Smooth muscle cell (in vitro differentiated cells): Measurements from ENCODE around the gene TEX35. TPM values are rescaled to one million over a fixed set of nuclear protein-coding genes. Genes with fewer than 3 reads are reported as not detected.
"Not testable (repeated sequence)": the region's sequence is repeated elsewhere in the genome, so short reads cannot be mapped to it uniquely, and the experiment has no call there.

Experiments
- DNase-seq: peaks from one replicate; lab custom pipeline; 2025; ENCODE audit not compliant: unreplicated experiment; lab: John Stamatoyannopoulos, UW
- H2AFZ ChIP-seq: fragments of 200-600 bp; sonication (generic); 2 replicates; pipeline ENCODE4 v1.6.0; 2016; ENCODE audit warnings: antibody characterized with exemption, low read depth, mild to moderate bottlenecking
- H3F3A ChIP-seq: fragments of 200-600 bp; sonication (generic); 2 replicates; pipeline ENCODE4 v1.6.0; 2017; ENCODE audit warnings: antibody characterized with exemption, low read depth
- H3K27ac ChIP-seq: fragments of 200-600 bp; sonication (generic); 2 replicates; pipeline ENCODE4 v1.5.1; 2016; ENCODE audit warnings: low read depth, mild to moderate bottlenecking
- H3K27me3 ChIP-seq: fragments of 200-600 bp; sonication (generic); 2 replicates; pipeline ENCODE4 v1.6.1; 2016; ENCODE audit warnings: low read depth, mild to moderate bottlenecking
- H3K36me3 ChIP-seq: fragments of 200-600 bp; sonication (generic); 2 replicates; pipeline ENCODE4 v1.5.1; 2016; ENCODE audit warnings: low read depth
- H3K4me1 ChIP-seq: fragments of 200-600 bp; sonication (generic); 2 replicates; pipeline ENCODE4 v1.5.1; 2016; ENCODE audit warnings: low read depth
- H3K4me2 ChIP-seq: fragments of 200-600 bp; sonication (generic); 2 replicates; pipeline ENCODE4 v1.6.0; 2016; ENCODE audit warnings: mild to moderate bottlenecking
- H3K4me3 ChIP-seq: fragments of 200-600 bp; sonication (generic); 2 replicates; pipeline ENCODE4 v1.5.1; 2016; ENCODE audit warnings: mild to moderate bottlenecking
- H3K79me2 ChIP-seq: fragments of 200-600 bp; sonication (generic); 2 replicates; pipeline ENCODE4 v1.6.0; 2016; ENCODE audit warnings: low read depth, mild to moderate bottlenecking
- H3K9ac ChIP-seq: fragments of 200-600 bp; sonication (generic); 2 replicates; pipeline ENCODE4 v1.6.0; 2016; ENCODE audit warnings: low read depth
- H3K9me3 ChIP-seq: fragments of 200-600 bp; sonication (generic); replicated peaks from 2 replicates; pipeline ENCODE4 v1.5.1; 2016; ENCODE audit warnings: low read depth
- H4K20me1 ChIP-seq: fragments of 200-600 bp; sonication (generic); 2 replicates; pipeline ENCODE4 v1.6.0; 2016; ENCODE audit warnings: low read depth
- WGBS: methylation state at CpG from one replicate; pipeline ENCODE4 v1.1.7; 2016; ENCODE audit warnings: low lambda C conversion rate; 5-methylcytosine and 5-hydroxymethylcytosine counted together
- polyA plus RNA-seq: library from polyadenylated mRNA; unstranded; fragments of >200 nt; fragmentation: Nextera tagmentation; extraction: Ambion mirVana; gene quantifications from 2 replicates; pipeline ENCODE4 v1.2.1, GENCODE V29; 2016
- total RNA-seq: library from RNA; depleted of rRNA; stranded (reverse); fragments of >200 nt; gene quantifications from 2 replicates; pipeline ENCODE4 v1.2.3, GENCODE V29; 2014
- TF ChIP-seq, protein P1 (sequence below): fragments of 200-600 bp; sonication (generic); IDR thresholded peaks from 2 replicates; pipeline ENCODE4 v1.5.1; 2017; ENCODE audit warnings: borderline replicate concordance, mild to moderate bottlenecking, antibody characterized with exemption; ENCODE audit not compliant: insufficient read depth, poor library complexity, severe bottlenecking

The TEX35 gene
- total and polyA plus RNA-seq, 2 experiments from 2014 or later: not detected

DNA sequence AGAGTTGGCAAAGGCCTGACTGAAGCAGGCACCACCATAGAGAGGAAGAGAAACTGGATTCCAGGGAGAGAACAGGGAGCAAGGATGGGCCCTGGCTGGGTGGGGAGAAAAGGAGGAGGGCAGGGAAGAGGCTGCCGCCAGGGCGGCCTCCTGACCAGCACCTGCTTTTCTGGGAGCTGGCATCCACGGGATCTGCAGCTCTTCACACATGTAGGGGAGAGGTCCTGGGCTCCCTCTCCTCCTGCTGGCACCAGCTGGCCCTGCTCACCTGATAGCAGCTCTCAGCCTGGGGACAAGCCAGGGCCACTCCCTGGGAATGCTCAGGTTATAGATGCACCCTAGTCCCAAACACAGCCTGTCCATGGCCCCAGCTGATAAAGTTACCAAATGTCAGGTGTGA is 39.9 kb downstream of the TEX35 start:
- no peaks in the 10 kb centered on the region for H3F3A ChIP-seq
- H3K9me3 ChIP-seq: no peaks in the 10 kb centered on the region
- no peak overlapping the region for H3K9ac ChIP-seq
- no peak overlapping the region for H2AFZ ChIP-seq
- no peak overlapping the region for H3K4me3 ChIP-seq
- 92% methylated on average over 3 of the region's 3 CpGs for WGBS
- H3K27me3 ChIP-seq: no peaks in the 10 kb centered on the region
- no peaks in the 10 kb centered on the region for H4K20me1 ChIP-seq
- H3K27ac ChIP-seq: no peak overlapping the region
- no peaks in the 10 kb centered on the region for H3K79me2 ChIP-seq
- no peaks in the 10 kb centered on the region for H3K36me3 ChIP-seq
- TF ChIP-seq, protein P1, sequence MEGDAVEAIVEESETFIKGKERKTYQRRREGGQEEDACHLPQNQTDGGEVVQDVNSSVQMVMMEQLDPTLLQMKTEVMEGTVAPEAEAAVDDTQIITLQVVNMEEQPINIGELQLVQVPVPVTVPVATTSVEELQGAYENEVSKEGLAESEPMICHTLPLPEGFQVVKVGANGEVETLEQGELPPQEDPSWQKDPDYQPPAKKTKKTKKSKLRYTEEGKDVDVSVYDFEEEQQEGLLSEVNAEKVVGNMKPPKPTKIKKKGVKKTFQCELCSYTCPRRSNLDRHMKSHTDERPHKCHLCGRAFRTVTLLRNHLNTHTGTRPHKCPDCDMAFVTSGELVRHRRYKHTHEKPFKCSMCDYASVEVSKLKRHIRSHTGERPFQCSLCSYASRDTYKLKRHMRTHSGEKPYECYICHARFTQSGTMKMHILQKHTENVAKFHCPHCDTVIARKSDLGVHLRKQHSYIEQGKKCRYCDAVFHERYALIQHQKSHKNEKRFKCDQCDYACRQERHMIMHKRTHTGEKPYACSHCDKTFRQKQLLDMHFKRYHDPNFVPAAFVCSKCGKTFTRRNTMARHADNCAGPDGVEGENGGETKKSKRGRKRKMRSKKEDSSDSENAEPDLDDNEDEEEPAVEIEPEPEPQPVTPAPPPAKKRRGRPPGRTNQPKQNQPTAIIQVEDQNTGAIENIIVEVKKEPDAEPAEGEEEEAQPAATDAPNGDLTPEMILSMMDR: no peak
- no peak for DNase-seq
- no peak overlapping the region for H3K4me2 ChIP-seq
- H3K4me1 ChIP-seq: no peaks in the 10 kb centered on the region

DNA sequence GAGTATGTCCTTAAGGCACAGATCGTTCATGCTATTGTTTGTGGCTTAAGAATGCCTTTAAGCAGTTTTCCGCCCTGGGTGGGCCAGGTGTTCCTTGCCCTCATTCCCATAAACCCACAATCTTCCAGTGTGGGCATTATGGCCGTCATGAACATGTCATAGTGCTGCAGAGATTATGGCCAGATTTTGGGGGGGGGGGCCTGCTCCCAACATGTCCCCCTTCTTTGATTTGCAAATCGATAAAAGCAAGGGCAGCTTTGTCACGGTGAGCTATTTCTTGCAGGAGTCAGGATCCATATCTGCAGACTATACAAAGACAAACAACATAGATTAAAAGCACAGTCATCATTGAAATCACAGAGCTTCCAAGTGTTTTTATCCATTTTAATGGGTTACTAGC is 41.4 kb downstream of the TEX35 start:
- not testable (repeated sequence) for H3K4me1 ChIP-seq, H3K27ac ChIP-seq, H3K4me3 ChIP-seq, H3K9ac ChIP-seq, H3F3A ChIP-seq, DNase-seq, H4K20me1 ChIP-seq, H2AFZ ChIP-seq, H3K4me2 ChIP-seq, H3K9me3 ChIP-seq, H3K79me2 ChIP-seq, H3K36me3 ChIP-seq, H3K27me3 ChIP-seq
- WGBS: 95% methylated on average over 5 of the region's 5 CpGs

DNA sequence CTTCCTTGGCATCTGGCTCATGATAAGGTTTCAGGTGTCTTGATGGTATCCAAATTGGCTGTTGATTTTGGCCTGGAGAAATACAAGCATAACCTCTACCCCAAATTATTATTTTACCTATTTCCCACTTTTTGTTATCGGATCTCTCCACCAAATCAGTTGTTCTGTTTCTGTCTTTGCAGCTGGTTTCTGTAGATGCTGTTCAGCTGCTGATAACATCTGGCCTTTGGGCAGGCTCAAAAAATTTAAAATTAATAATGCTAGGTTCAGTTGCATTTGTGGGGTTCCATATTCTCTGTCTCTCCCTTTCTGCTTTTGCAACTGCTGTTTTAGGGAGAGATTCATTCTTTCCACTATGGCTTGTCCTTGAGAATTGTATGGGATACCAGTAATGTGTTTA is 42.7 kb downstream of the TEX35 start:
- H3K4me1 ChIP-seq, H2AFZ ChIP-seq, H3K4me2 ChIP-seq, H3K27ac ChIP-seq, H3K9me3 ChIP-seq, H4K20me1 ChIP-seq, H3F3A ChIP-seq, H3K27me3 ChIP-seq, H3K79me2 ChIP-seq, H3K4me3 ChIP-seq, DNase-seq, H3K36me3 ChIP-seq, H3K9ac ChIP-seq: not testable (repeated sequence)
- 83% methylated on average over 1 of the region's 1 CpG for WGBS

DNA sequence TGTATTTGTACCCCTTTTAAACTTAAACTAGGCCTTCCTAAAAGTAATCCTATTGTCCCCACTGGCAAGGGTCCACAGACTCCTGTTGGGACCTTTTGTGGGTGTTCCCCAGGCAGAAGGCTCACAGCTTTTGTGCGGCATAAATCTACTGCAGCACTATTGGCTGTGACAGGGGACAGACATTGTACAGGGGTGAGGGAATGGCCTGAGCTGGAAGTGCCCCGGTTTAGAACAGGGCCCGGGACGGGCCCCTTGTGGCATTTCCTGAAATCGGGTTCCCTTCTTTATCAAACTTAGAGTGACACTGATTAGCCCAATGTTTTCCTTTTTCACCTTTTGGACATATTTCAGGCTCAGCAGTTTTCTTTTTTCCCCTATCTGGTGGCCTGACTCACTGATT is 45.9 kb downstream of the TEX35 start:
- not testable (repeated sequence) for H3K79me2 ChIP-seq, DNase-seq, H3K27me3 ChIP-seq, H3K4me3 ChIP-seq, H3F3A ChIP-seq, H4K20me1 ChIP-seq, H2AFZ ChIP-seq, H3K4me2 ChIP-seq, H3K36me3 ChIP-seq, H3K9me3 ChIP-seq, H3K4me1 ChIP-seq, H3K27ac ChIP-seq, H3K9ac ChIP-seq
- WGBS: 54% methylated on average over 5 of the region's 5 CpGs

DNA sequence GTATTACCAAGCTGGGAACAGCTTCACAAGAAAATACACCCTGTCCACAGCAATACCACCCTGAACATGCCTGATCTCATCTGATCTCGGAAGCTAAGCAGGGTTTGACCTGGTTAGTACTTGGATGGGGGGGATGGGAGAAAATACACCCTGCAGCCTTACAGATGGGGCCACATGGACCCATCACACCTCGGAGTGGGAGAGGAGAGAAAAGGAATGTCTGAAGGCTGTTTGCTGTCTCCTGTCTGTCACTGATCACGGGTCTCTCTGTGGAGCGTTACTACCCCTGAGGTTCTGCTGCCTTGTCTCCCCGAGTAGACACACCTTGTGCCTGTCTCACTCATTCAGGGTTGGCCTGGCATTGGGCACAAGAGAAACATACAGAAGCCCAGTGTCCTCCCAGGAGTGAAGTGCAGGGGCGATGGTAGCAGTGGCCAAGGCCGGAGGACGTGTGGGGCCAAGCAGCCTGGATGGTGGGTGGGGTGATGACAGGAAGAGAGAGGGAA is 48.0 kb downstream of the TEX35 start:
- no peaks in the 10 kb centered on the region for H3K79me2 ChIP-seq
- no peak overlapping the region for H2AFZ ChIP-seq
- H3K36me3 ChIP-seq: no peaks in the 10 kb centered on the region
- H3K9ac ChIP-seq: no peak overlapping the region
- H3K27me3 ChIP-seq: no peaks in the 10 kb centered on the region
- no peak for DNase-seq
- no peak overlapping the region for H3K4me2 ChIP-seq
- WGBS: 74% methylated on average over 8 of the region's 8 CpGs
- H3K27ac ChIP-seq: no peak overlapping the region
- TF ChIP-seq, protein P1: no peak
- no peaks in the 10 kb centered on the region for H3F3A ChIP-seq
- no peaks in the 10 kb centered on the region for H4K20me1 ChIP-seq
- H3K4me1 ChIP-seq: no peaks in the 10 kb centered on the region
- no peaks in the 10 kb centered on the region for H3K9me3 ChIP-seq
- H3K4me3 ChIP-seq: no peak overlapping the region
